Activated CD8-positive, alpha-beta T cell treated with anti-CD3 and anti-CD28 coated beads for 36 hours (primary cell): ENCODE results near the gene NTRK2. TPM values are rescaled to one million over a fixed set of nuclear protein-coding genes. Genes with fewer than 3 reads are reported as not detected.

Source experiments
- ATAC-seq: fragments of 200-7000 bp; cut with Tn5 transposase; one replicate; pipeline ENCODE4 v1.10.0; 2021; ENCODE audit warnings: mild to moderate bottlenecking, moderate library complexity
- CTCF ChIA-PET: fragments of 350-600 bp; sonication (Branson Sonifier 250); formaldehyde crosslinking; loops from one replicate; lab custom pipeline; 2021; ENCODE audit warnings: antibody characterized with exemption; lab: Charles Lee
- POLR2A ChIA-PET: fragments of 350-600 bp; sonication (Branson Sonifier 250); formaldehyde crosslinking; loops from one replicate; lab custom pipeline; 2021; ENCODE audit warnings: antibody characterized with exemption; lab: Charles Lee
- DNase-seq: peaks from one replicate; pipeline ENCODE4 v3.0.0-alpha.2; 2020
- H3K27ac Mint-ChIP-seq: one replicate; pipeline ENCODE4 v1.8.0; 2021; ENCODE audit warnings: mild to moderate bottlenecking, mixed read lengths
- H3K27me3 Mint-ChIP-seq: one replicate; pipeline ENCODE4 v1.8.0; 2021; ENCODE audit warnings: mixed read lengths
- H3K36me3 Mint-ChIP-seq: one replicate; pipeline ENCODE4 v1.8.0; 2021; ENCODE audit warnings: low read depth, mixed read lengths
- H3K4me1 Mint-ChIP-seq: one replicate; pipeline ENCODE4 v1.8.0; 2021; ENCODE audit warnings: low read depth, mixed read lengths
- H3K4me3 Mint-ChIP-seq: one replicate; pipeline ENCODE4 v1.8.0; 2021; ENCODE audit warnings: mild to moderate bottlenecking, moderate library complexity, mixed read lengths
- H3K9me3 Mint-ChIP-seq: one replicate; pipeline ENCODE4 v1.8.0; 2021; ENCODE audit warnings: mixed read lengths
- CTCF ChIP-seq: fragments of 200-600 bp; IDR thresholded peaks from one replicate; pipeline ENCODE4 v1.8.0; 2022; ENCODE audit warnings: antibody characterized with exemption, mild to moderate bottlenecking
- intact Hi-C: fragments of 100-400 bp; cut with micrococcal nuclease; formaldehyde crosslinking; loops from one replicate; pipeline ENCODE4 v1.10.0; 2022
- total RNA-seq, 2 experiments: library from RNA; stranded (reverse); gene quantifications; one replicate each; pipeline ENCODE4 v1.2.3, GENCODE V29; 2021

Gene NTRK2
- total RNA-seq, 2 experiments from 2014 or later = 0.07 to 0.09 TPM

GRCh38 chr9:84718476-84718875, 48.9 kb downstream of the NTRK2 start:
- DNase-seq = no peak
- Mint-ChIP-seq H3K27ac (no peak overlapping the region), H3K27me3 (peaks cover 2% of the 10 kb centered on the region), H3K4me3 (no peak overlapping the region), H3K36me3 (no peaks in the 10 kb centered on the region), H3K9me3 (peaks cover 5% of the 10 kb centered on the region), H3K4me1 (no peaks in the 10 kb centered on the region)
- no peak for TF ChIP-seq CTCF
- ChIA-PET CTCF (no interaction called here), POLR2A (no interaction called here)
- intact Hi-C loops = no loop called here
- ATAC-seq = no peak

- intact Hi-C loops = no loop called here
- no peak overlapping the region for H3K4me3 Mint-ChIP-seq
- peaks cover 4% of the 10 kb centered on the region for H3K27me3 Mint-ChIP-seq
- DNase-seq (no peak), ATAC-seq (no peak)
- H3K27ac Mint-ChIP-seq = no peak overlapping the region
- H3K9me3 Mint-ChIP-seq = peaks cover 5% of the 10 kb centered on the region
- POLR2A ChIA-PET = no interaction called here
- no peaks in the 10 kb centered on the region for H3K4me1 Mint-ChIP-seq
- CTCF ChIA-PET = no interaction called here
- no peaks in the 10 kb centered on the region for H3K36me3 Mint-ChIP-seq
- no peak for TF ChIP-seq CTCF
Observed at GRCh38 chr9:84722388-84722989, 53.0 kb downstream of the NTRK2 start.

- no peak for TF ChIP-seq CTCF
- Mint-ChIP-seq H3K9me3 (peaks cover 5% of the 10 kb centered on the region), H3K27ac (no peak overlapping the region), H3K36me3 (no peaks in the 10 kb centered on the region), H3K27me3 (peaks cover 4% of the 10 kb centered on the region), H3K4me3 (no peak overlapping the region), H3K4me1 (no peaks in the 10 kb centered on the region)
- DNase-seq = no peak
- ChIA-PET POLR2A (no interaction called here), CTCF (no interaction called here)
- no peak for ATAC-seq
- intact Hi-C loops = no loop called here
Observed at GRCh38 chr9:84723426-84723825, 53.9 kb downstream of the NTRK2 start.

GRCh38 chr9:84731696-84732095, 62.2 kb downstream of the NTRK2 start:
- Mint-ChIP-seq H3K27ac (no peak overlapping the region), H3K4me3 (no peak overlapping the region), H3K4me1 (no peaks in the 10 kb centered on the region), H3K36me3 (no peaks in the 10 kb centered on the region), H3K9me3 (no peaks in the 10 kb centered on the region), H3K27me3 (no peaks in the 10 kb centered on the region)
- ATAC-seq (no peak), DNase-seq (no peak)
- ChIA-PET CTCF (no interaction called here), POLR2A (no interaction called here)
- TF ChIP-seq CTCF = no peak
- intact Hi-C loops = no loop called here

GRCh38 chr9:84736081-84736480, 66.6 kb downstream of the NTRK2 start:
- no peak for DNase-seq
- Mint-ChIP-seq H3K4me1 (no peaks in the 10 kb centered on the region), H3K9me3 (no peaks in the 10 kb centered on the region), H3K27ac (no peak overlapping the region), H3K36me3 (no peaks in the 10 kb centered on the region), H3K4me3 (no peak overlapping the region), H3K27me3 (no peaks in the 10 kb centered on the region)
- ATAC-seq = no peak
- POLR2A ChIA-PET = no interaction called here
- CTCF ChIA-PET = no interaction called here
- TF ChIP-seq CTCF = no peak
- intact Hi-C loops = no loop called here
